Loucy (cell line): ENCODE measurements around the gene DHPS.

ENCODE experiments used
- H2AFZ ChIP-seq: fragments of 200-600 bp; sonication (generic); 2 replicates; pipeline ENCODE4 v1.6.0; 2016; ENCODE audit warnings: antibody characterized with exemption, mild to moderate bottlenecking, low read length, moderate library complexity
- H3F3A ChIP-seq: fragments of 200-600 bp; 2 replicates; pipeline ENCODE4 v1.6.0; 2016; ENCODE audit warnings: antibody characterized with exemption, low read depth, mild to moderate bottlenecking
- H3K27me3 ChIP-seq: fragments of 200-600 bp; sonication (generic); 2 replicates; pipeline ENCODE4 v1.6.1; 2014; ENCODE audit warnings: low read length, mild to moderate bottlenecking; ENCODE audit not compliant: insufficient read depth, poor library complexity, severe bottlenecking
- H3K36me3 ChIP-seq: fragments of 200-600 bp; sonication (generic); 2 replicates; pipeline ENCODE4 v1.6.1; 2016; ENCODE audit warnings: low read length; ENCODE audit not compliant: insufficient read depth
- H3K4me1 ChIP-seq: fragments of 200-600 bp; sonication (generic); 2 replicates; pipeline ENCODE4 v1.5.1; 2014; ENCODE audit warnings: low read length, mild to moderate bottlenecking; ENCODE audit not compliant: insufficient read depth, poor library complexity, severe bottlenecking
- H3K4me2 ChIP-seq: fragments of 200-600 bp; sonication (generic); 2 replicates; pipeline ENCODE4 v1.6.0; 2014; ENCODE audit warnings: antibody characterized with exemption, low read length, low read depth, mild to moderate bottlenecking; ENCODE audit not compliant: poor library complexity, severe bottlenecking
- H3K4me3 ChIP-seq: fragments of 200-600 bp; sonication (generic); 2 replicates; pipeline ENCODE4 v1.5.1; 2014; ENCODE audit warnings: low read length, mild to moderate bottlenecking, mixed read lengths; ENCODE audit not compliant: poor library complexity, severe bottlenecking
- H3K79me2 ChIP-seq: fragments of 200-600 bp; sonication (generic); 2 replicates; pipeline ENCODE4 v1.6.1; 2014; ENCODE audit warnings: low read length; ENCODE audit not compliant: insufficient read depth
- H3K9ac ChIP-seq: fragments of 200-600 bp; sonication (generic); 2 replicates; pipeline ENCODE4 v1.6.0; 2014; ENCODE audit warnings: mild to moderate bottlenecking, low read depth, low read length, moderate library complexity; ENCODE audit not compliant: poor library complexity, severe bottlenecking
- H3K9me2 ChIP-seq: fragments of 200-600 bp; sonication (generic); replicated peaks from 2 replicates; pipeline ENCODE4 v1.6.1; 2016; ENCODE audit warnings: low read depth, low read length, mixed read lengths
- H3K9me3 ChIP-seq: fragments of 200-600 bp; sonication (generic); 2 replicates; pipeline ENCODE4 v1.6.1; 2014; ENCODE audit warnings: mild to moderate bottlenecking, antibody characterized with exemption, low read length, low read depth; ENCODE audit not compliant: insufficient read depth
- H4K20me1 ChIP-seq: fragments of 200-600 bp; sonication (generic); 2 replicates; pipeline ENCODE4 v1.6.0; 2014; ENCODE audit warnings: antibody characterized with exemption, low read length, mild to moderate bottlenecking; ENCODE audit not compliant: insufficient read depth, poor library complexity, severe bottlenecking
- EZH2phosphoT487 ChIP-seq: fragments of 200-600 bp; IDR thresholded peaks from 2 replicates; pipeline ENCODE4 v1.6.1; 2018; ENCODE audit warnings: antibody characterized with exemption, mild to moderate bottlenecking, moderate library complexity, borderline replicate concordance
- TF ChIP-seq, protein P1 (sequence below): fragments of 200-600 bp; sonication (generic); conservative IDR thresholded peaks from 2 replicates; pipeline ENCODE4 v1.5.1; 2014; ENCODE audit warnings: mild to moderate bottlenecking, antibody characterized with exemption, low read length

Gene DHPS

DNA sequence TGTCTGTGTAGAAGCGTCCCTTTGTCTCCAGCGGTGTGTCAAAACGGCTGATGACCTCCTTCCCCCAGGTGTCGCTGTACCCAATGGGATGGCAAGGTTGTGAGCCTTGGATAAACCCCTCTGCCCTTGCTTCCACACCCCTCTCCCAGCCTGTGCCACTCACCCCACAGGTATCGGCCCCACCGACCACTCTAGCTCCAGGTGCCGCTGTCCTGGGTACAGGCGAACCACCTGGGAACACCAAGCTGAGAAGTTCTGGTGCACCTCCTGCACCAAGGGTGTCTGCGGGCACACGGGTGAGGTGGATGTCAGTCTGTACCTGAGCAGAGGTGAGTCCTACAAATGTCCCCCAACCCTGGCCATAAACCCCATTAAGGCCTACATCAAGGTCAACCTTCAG, 31.7 kb downstream of the DHPS start:
- no peak for TF ChIP-seq EZH2phosphoT487
- TF ChIP-seq, protein P1, sequence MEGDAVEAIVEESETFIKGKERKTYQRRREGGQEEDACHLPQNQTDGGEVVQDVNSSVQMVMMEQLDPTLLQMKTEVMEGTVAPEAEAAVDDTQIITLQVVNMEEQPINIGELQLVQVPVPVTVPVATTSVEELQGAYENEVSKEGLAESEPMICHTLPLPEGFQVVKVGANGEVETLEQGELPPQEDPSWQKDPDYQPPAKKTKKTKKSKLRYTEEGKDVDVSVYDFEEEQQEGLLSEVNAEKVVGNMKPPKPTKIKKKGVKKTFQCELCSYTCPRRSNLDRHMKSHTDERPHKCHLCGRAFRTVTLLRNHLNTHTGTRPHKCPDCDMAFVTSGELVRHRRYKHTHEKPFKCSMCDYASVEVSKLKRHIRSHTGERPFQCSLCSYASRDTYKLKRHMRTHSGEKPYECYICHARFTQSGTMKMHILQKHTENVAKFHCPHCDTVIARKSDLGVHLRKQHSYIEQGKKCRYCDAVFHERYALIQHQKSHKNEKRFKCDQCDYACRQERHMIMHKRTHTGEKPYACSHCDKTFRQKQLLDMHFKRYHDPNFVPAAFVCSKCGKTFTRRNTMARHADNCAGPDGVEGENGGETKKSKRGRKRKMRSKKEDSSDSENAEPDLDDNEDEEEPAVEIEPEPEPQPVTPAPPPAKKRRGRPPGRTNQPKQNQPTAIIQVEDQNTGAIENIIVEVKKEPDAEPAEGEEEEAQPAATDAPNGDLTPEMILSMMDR = no peak
- Histone ChIP-seq H3K9me3 (no peaks in the 10 kb centered on the region), H3K9ac (no peak overlapping the region), H4K20me1 (no peaks in the 10 kb centered on the region), H3K4me3 (no peak overlapping the region), H3K4me1 (no peaks in the 10 kb centered on the region), H2AFZ (no peak overlapping the region), H3K27me3 (no peaks in the 10 kb centered on the region), H3K9me2 (no peaks in the 10 kb centered on the region), H3F3A (no peaks in the 10 kb centered on the region), H3K4me2 (no peak overlapping the region), H3K36me3 (no peaks in the 10 kb centered on the region), H3K79me2 (no peaks in the 10 kb centered on the region)

DNA sequence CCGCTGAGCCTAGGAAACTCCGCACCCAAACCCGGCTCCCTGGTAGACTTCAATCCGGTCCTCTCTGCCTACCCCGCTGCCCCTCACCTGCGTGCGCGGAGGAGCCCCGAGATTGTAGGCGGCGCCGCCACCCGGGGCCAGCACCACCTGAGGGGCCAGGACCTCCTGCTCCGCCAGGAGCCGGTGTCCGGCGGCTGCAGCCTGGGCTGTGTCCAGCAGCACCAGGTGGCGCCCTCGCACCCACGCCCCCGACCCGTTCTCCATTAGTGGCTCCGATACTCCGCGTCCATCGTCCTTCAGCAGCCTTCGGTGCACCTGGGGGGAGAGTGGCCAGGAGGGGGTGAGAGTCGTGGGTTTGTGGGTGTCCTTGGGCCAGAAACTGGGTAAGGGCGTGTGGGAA, 33.6 kb downstream of the DHPS start:
- Histone ChIP-seq H3K9me2 (no peaks in the 10 kb centered on the region), H3F3A (no peaks in the 10 kb centered on the region), H3K9me3 (no peaks in the 10 kb centered on the region), H3K27me3 (no peaks in the 10 kb centered on the region), H2AFZ (no peak overlapping the region), H3K36me3 (no peaks in the 10 kb centered on the region), H3K4me3 (no peak overlapping the region), H3K4me1 (no peaks in the 10 kb centered on the region), H3K4me2 (no peak overlapping the region), H3K79me2 (no peaks in the 10 kb centered on the region), H3K9ac (no peak overlapping the region), H4K20me1 (no peaks in the 10 kb centered on the region)
- no peak for TF ChIP-seq EZH2phosphoT487
- TF ChIP-seq, protein P1 = no peak

DNA sequence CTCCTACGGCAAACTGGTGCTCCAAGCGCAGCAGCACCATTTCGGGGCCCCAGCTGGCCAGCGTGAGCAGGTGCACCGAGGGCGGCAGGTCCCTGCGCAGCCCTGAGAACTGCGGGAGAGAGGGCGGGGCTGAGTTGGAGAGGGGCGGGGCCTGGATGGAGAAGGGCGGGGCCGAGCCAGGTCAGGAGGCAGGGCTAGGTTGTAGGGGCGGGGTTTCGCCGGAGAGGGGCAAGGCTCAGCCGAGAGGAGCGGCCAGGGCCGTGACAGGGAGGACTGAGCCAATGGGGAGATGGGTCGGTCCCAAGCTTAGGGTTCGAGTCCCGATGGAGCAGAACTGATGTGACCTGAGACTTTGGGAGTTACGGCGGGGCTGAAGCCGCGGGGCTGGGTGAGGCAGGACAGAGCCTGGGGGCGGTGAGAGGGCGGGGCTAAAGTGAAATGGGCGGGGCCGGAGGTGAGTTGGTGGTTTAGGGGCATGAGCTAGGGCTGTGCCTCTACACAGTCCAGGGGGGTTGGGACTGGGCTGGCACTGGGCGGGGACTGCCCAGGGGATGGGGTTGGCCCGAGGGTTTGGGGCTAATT, 34.1 kb downstream of the DHPS start:
- Histone ChIP-seq H3K9me3 (no peaks in the 10 kb centered on the region), H3K36me3 (no peaks in the 10 kb centered on the region), H2AFZ (no peak overlapping the region), H3K9me2 (no peaks in the 10 kb centered on the region), H3K4me1 (no peaks in the 10 kb centered on the region), H3K9ac (no peak overlapping the region), H3K4me2 (no peak overlapping the region), H3F3A (no peaks in the 10 kb centered on the region), H3K4me3 (no peak overlapping the region), H3K79me2 (no peaks in the 10 kb centered on the region), H3K27me3 (no peaks in the 10 kb centered on the region), H4K20me1 (no peaks in the 10 kb centered on the region)
- TF ChIP-seq, protein P1 = no peak
- no peak for TF ChIP-seq EZH2phosphoT487
